Hepatocyte (in vitro differentiated cells): ENCODE measurements around the gene ANKRD39. TPM values are rescaled to one million over a fixed set of nuclear protein-coding genes. Genes with fewer than 3 reads are reported as not detected.

Experiments used
- DNase-seq: peaks from one replicate; pipeline ENCODE4 v3.0.0-alpha.2; 2016; ENCODE audit warnings: low spot score
- H2AFZ ChIP-seq: fragments of 200-600 bp; sonication (generic); 2 replicates; pipeline ENCODE4 v1.6.0; 2016; ENCODE audit warnings: antibody characterized with exemption, mild to moderate bottlenecking
- H3K27ac ChIP-seq: fragments of 200-600 bp; sonication (generic); 2 replicates; pipeline ENCODE4 v1.5.1; 2016; ENCODE audit warnings: mild to moderate bottlenecking
- H3K27me3 ChIP-seq: fragments of 200-600 bp; sonication (generic); 2 replicates; pipeline ENCODE4 v1.6.1; 2016
- H3K36me3 ChIP-seq: fragments of 200-600 bp; sonication (generic); replicated peaks from 2 replicates; pipeline ENCODE4 v1.5.1; 2016; ENCODE audit warnings: low read depth; ENCODE audit not compliant: insufficient read depth
- H3K4me1 ChIP-seq: fragments of 200-600 bp; sonication (generic); 2 replicates; pipeline ENCODE4 v1.5.1; 2016; ENCODE audit warnings: mild to moderate bottlenecking, moderate library complexity; ENCODE audit not compliant: insufficient read depth
- H3K4me2 ChIP-seq: fragments of 200-600 bp; sonication (generic); 2 replicates; pipeline ENCODE4 v1.6.0; 2016
- H3K4me3 ChIP-seq: fragments of 200-600 bp; sonication (generic); 2 replicates; pipeline ENCODE4 v1.5.1; 2016; ENCODE audit warnings: mild to moderate bottlenecking
- H3K79me2 ChIP-seq: fragments of 200-600 bp; sonication (generic); 2 replicates; pipeline ENCODE4 v1.6.0; 2017; ENCODE audit warnings: mild to moderate bottlenecking
- H3K9me2 ChIP-seq: fragments of 200-600 bp; sonication (generic); replicated peaks from 2 replicates; pipeline ENCODE4 v1.6.0; 2017; ENCODE audit warnings: mild to moderate bottlenecking; ENCODE audit not compliant: insufficient read depth
- H3K9me3 ChIP-seq: fragments of 200-600 bp; sonication (generic); 2 replicates; pipeline ENCODE4 v1.5.1; 2016; ENCODE audit warnings: low read depth, mild to moderate bottlenecking
- H4K20me1 ChIP-seq: fragments of 200-600 bp; sonication (generic); 2 replicates; pipeline ENCODE4 v1.6.0; 2016; ENCODE audit warnings: mild to moderate bottlenecking; ENCODE audit not compliant: insufficient read depth, poor library complexity, severe bottlenecking
- EZH2 ChIP-seq: fragments of 200-600 bp; sonication (generic); IDR thresholded peaks from 2 replicates; pipeline ENCODE4 v1.6.1; 2016; ENCODE audit warnings: antibody characterized with exemption, mild to moderate bottlenecking, borderline replicate concordance
- EZH2phosphoT487 ChIP-seq: fragments of 200-600 bp; sonication (generic); IDR thresholded peaks from one replicate; pipeline ENCODE4 v1.6.1; 2018; ENCODE audit warnings: antibody characterized with exemption, mild to moderate bottlenecking, low read depth, moderate library complexity; ENCODE audit not compliant: unreplicated experiment, severe bottlenecking
- WGBS: methylation state at CpG from one replicate; pipeline ENCODE4 v1.1.6; 2016; ENCODE audit warnings: low lambda C conversion rate; ENCODE audit errors: missing lambda C conversion rate; 5-methylcytosine and 5-hydroxymethylcytosine counted together
- polyA plus RNA-seq: library from polyadenylated mRNA; unstranded; fragments of >200 nt; fragmentation: Nextera tagmentation; extraction: Ambion mirVana; gene quantifications from 2 replicates; pipeline ENCODE4 v1.2.1, GENCODE V29; 2016
- total RNA-seq: library from RNA; depleted of rRNA; stranded (reverse); fragments of >200 nt; gene quantifications from 2 replicates; pipeline ENCODE4 v1.2.3, GENCODE V29; 2014
- TF ChIP-seq, protein P1 (sequence below): fragments of 200-600 bp; sonication (generic); IDR thresholded peaks from 2 replicates; pipeline ENCODE4 v1.5.1; 2016; ENCODE audit warnings: antibody characterized with exemption, mild to moderate bottlenecking; ENCODE audit not compliant: poor library complexity

ANKRD39 gene
- total and polyA plus RNA-seq, 2 experiments from 2014 or later: 13.6 to 25.6 TPM

DNA sequence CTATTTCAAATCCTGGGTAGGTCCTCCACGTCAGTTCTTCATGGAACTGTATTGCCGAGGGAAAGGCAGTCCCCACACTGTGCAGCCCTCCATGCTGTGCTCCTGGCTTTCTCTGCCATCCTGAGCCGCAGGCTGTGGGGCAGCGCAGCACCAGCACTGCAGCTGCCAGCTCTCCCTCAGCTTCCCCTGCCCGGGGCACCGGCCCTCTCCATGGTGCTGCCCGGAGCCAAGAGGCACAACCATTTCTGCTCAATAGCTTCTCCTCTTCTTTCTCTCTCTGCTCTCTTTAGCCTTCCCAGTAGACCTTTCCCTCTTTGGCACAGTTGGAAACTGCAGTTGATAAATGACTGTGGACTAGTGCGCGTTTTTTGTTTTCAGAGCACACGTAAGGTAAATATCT is 26.1 kb downstream of the ANKRD39 start:
- H3K27me3 ChIP-seq: no peaks in the 10 kb centered on the region
- peaks cover 11% of the 10 kb centered on the region for H3K4me1 ChIP-seq
- no peak overlapping the region for H3K4me3 ChIP-seq
- DNase-seq: no peak
- H2AFZ ChIP-seq: no peak overlapping the region
- H3K9me3 ChIP-seq: no peaks in the 10 kb centered on the region
- no peaks in the 10 kb centered on the region for H4K20me1 ChIP-seq
- no peak overlapping the region for H3K27ac ChIP-seq
- no peaks in the 10 kb centered on the region for H3K79me2 ChIP-seq
- no peak overlapping the region for H3K4me2 ChIP-seq
- H3K36me3 ChIP-seq: no peaks in the 10 kb centered on the region
- no peak for TF ChIP-seq EZH2phosphoT487
- no peak for TF ChIP-seq EZH2
- TF ChIP-seq, protein P1, sequence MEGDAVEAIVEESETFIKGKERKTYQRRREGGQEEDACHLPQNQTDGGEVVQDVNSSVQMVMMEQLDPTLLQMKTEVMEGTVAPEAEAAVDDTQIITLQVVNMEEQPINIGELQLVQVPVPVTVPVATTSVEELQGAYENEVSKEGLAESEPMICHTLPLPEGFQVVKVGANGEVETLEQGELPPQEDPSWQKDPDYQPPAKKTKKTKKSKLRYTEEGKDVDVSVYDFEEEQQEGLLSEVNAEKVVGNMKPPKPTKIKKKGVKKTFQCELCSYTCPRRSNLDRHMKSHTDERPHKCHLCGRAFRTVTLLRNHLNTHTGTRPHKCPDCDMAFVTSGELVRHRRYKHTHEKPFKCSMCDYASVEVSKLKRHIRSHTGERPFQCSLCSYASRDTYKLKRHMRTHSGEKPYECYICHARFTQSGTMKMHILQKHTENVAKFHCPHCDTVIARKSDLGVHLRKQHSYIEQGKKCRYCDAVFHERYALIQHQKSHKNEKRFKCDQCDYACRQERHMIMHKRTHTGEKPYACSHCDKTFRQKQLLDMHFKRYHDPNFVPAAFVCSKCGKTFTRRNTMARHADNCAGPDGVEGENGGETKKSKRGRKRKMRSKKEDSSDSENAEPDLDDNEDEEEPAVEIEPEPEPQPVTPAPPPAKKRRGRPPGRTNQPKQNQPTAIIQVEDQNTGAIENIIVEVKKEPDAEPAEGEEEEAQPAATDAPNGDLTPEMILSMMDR: no peak
- no peaks in the 10 kb centered on the region for H3K9me2 ChIP-seq
- 89% methylated on average over 10 of the region's 10 CpGs for WGBS

DNA sequence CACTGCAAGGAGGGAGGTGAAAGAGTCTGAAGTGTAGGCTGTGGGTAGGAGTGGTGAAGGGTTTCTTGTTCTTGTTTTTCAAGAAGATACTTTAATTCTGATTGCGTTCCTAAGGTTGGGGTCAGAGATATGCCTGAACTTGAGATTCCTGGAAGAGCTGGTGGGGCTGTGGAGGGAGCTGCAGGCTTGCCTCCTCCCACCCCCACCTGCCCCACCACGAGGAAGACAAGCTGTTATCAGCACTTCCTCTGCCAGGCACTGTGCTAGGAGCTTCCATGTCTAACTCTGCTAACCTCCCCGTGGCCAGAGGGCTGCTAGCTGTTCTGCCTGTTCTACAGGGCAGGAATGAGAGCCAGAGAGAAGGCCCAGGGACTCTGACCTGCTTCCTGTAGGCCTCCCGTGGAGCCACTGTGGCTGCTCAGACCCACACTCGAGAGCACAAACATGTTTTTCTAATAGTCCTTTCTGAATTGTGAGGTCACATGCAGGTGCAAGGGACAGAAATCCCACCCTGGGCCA is 27.7 kb downstream of the ANKRD39 start:
- no peaks in the 10 kb centered on the region for H3K9me2 ChIP-seq
- H3K27ac ChIP-seq: no peak overlapping the region
- WGBS: 68% methylated on average over 5 of the region's 5 CpGs
- H3K27me3 ChIP-seq: no peaks in the 10 kb centered on the region
- H3K79me2 ChIP-seq: peaks cover 15% of the 10 kb centered on the region
- H3K36me3 ChIP-seq: no peaks in the 10 kb centered on the region
- H3K4me2 ChIP-seq: no peak overlapping the region
- DNase-seq: no peak
- H3K4me3 ChIP-seq: no peak overlapping the region
- no peak for TF ChIP-seq EZH2phosphoT487
- no peaks in the 10 kb centered on the region for H3K9me3 ChIP-seq
- H2AFZ ChIP-seq: no peak overlapping the region
- peaks cover 11% of the 10 kb centered on the region for H3K4me1 ChIP-seq
- no peaks in the 10 kb centered on the region for H4K20me1 ChIP-seq

DNA sequence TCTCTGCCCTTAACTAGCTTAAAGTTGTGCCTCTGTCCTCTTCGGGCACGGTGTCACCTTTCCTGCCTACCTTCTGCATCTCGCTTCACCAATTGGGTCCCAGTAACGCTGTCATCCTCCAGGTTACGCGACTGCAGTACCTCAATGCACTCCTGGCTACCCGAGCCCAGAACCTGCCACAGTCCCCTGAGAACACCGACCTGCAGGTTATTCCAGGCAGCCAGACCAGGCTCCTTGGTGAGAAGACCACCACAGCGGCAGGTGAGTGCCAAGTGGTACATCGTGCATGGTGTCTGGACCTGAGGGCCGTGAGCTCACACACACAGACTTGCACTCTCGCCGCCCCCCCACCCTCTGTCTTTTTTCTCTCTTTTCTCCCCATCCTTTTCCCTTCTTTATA is 28.9 kb downstream of the ANKRD39 start:
- Histone ChIP-seq H3K9me3 (no peaks in the 10 kb centered on the region), H4K20me1 (no peaks in the 10 kb centered on the region), H3K36me3 (no peaks in the 10 kb centered on the region), H3K9me2 (no peaks in the 10 kb centered on the region), H3K4me2 (no peak overlapping the region), H3K4me3 (no peak overlapping the region), H3K27ac (no peak overlapping the region), H2AFZ (no peak overlapping the region), H3K4me1 (peaks cover 18% of the 10 kb centered on the region), H3K27me3 (no peaks in the 10 kb centered on the region), H3K79me2 (peaks cover 24% of the 10 kb centered on the region)
- TF ChIP-seq EZH2phosphoT487: no peak
- no peak for TF ChIP-seq EZH2
- TF ChIP-seq, protein P1: no peak
- DNase-seq: no peak
- 96% methylated on average over 13 of the region's 13 CpGs for WGBS

DNA sequence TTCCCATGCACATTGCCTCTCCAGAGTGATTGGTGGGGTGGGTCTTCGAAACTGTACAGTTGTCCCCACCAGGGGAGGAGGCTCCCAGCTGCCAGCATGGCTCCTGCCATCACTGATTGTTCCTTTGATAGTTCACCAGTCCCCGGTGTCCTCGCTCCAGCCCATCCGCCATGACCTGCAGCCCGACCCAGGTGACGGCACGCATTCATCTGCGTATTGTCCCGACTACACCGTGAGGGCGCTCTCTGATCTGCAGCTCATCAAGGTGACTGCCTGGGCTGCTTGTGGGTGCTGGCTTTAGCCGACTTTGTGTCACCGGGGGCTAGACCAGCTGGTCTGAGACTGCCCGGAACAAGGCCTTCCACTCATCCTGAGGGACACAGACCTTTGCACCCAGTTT is 29.4 kb downstream of the ANKRD39 start:
- Histone ChIP-seq H3K4me1 (peaks cover 23% of the 10 kb centered on the region), H3K4me2 (no peak overlapping the region), H3K79me2 (peaks cover 28% of the 10 kb centered on the region), H4K20me1 (peaks cover 4% of the 10 kb centered on the region), H3K9me3 (no peaks in the 10 kb centered on the region), H3K36me3 (no peaks in the 10 kb centered on the region), H3K9me2 (no peaks in the 10 kb centered on the region), H3K4me3 (no peak overlapping the region), H3K27ac (no peak overlapping the region), H2AFZ (no peak overlapping the region), H3K27me3 (no peaks in the 10 kb centered on the region)
- DNase-seq: no peak
- TF ChIP-seq EZH2phosphoT487 (no peak), EZH2 (no peak)
- TF ChIP-seq, protein P1: no peak
- 98% methylated on average over 14 of the region's 14 CpGs for WGBS
